Thyroid gland (tissue), 4 donors: ENCODE results near the gene DTHD1.

ENCODE experiments used
- POLR2A ChIP-seq, 2 donors: fragments of 450-650 bp; IDR thresholded peaks; one replicate each; pipeline ENCODE4 v1.6.1; 2017; ENCODE audit warnings: antibody characterized with exemption in 2 of 2, mild to moderate bottlenecking in 2 of 2, moderate library complexity in 1 of 2
- TF ChIP-seq, protein P1 (sequence below), 6 experiments: fragments of 200-600 bp in 3 of 6; fragments of 450-650 bp in 3 of 6; sonication (generic) in 3 of 6; IDR thresholded peaks; one replicate each; pipeline ENCODE4 v1.5.1; 2016 to 2019; ENCODE audit warnings: antibody characterized with exemption in 6 of 6, mild to moderate bottlenecking in 2 of 6, inconsistent platforms in 1 of 6, moderate library complexity in 1 of 6

DNA sequence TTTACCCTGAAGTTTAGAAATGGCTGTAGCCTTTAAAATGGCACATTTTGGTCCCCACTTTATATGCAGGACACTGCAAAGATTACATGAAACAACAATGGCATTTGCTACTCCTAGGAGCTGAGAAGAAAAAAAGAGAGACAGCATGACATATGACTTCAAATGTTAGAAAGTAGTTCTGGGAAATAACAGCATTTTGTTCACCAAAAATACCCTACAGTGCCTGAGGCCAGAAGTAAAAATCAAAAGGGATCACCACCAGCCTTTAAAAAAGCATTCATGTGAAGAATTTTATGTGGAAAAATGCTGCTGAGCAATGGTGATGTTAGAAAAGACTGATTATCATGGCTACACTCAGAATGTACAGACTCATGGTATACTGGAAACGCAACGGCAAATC, 110.0 kb downstream of the DTHD1 start:
- TF ChIP-seq, protein P1, sequence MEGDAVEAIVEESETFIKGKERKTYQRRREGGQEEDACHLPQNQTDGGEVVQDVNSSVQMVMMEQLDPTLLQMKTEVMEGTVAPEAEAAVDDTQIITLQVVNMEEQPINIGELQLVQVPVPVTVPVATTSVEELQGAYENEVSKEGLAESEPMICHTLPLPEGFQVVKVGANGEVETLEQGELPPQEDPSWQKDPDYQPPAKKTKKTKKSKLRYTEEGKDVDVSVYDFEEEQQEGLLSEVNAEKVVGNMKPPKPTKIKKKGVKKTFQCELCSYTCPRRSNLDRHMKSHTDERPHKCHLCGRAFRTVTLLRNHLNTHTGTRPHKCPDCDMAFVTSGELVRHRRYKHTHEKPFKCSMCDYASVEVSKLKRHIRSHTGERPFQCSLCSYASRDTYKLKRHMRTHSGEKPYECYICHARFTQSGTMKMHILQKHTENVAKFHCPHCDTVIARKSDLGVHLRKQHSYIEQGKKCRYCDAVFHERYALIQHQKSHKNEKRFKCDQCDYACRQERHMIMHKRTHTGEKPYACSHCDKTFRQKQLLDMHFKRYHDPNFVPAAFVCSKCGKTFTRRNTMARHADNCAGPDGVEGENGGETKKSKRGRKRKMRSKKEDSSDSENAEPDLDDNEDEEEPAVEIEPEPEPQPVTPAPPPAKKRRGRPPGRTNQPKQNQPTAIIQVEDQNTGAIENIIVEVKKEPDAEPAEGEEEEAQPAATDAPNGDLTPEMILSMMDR (IDR thresholded peaks at IDR 0.05), result no peak
- TF ChIP-seq POLR2A (IDR thresholded peaks at IDR 0.05), result no peak
